Measurements from ENCODE around the gene IMPG2. TPM values are rescaled to one million over a fixed set of nuclear protein-coding genes. Genes with fewer than 3 reads are reported as not detected.

IMPG2 gene
- 0.23 and 0.35 TPM in 2 replicates for total RNA-seq (ENCODE audit: low replicate concordance)

DNA sequence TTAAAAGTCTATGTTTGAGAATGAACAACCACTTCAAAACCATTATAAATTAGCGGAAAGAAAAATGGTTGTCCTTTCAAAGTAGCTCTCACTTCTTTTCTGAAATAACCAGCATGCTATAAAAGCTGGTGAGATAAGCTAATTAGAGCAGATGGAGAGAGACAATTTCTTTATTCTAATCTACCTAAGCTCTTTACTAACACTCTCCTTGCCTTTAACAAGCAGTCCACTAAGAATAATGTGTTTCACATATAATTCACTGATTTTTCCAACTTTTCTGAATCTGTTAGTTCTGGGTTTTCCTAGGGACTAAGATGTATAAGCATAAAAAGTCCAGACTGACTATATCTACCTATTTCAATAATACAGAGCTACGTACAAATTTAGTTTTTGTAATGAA is at the start of gene IMPG2:
TSS of gene IMPG2 (minus strand) at position 101 of the 400 bp plus-strand sequence. CDS start 203 bp downstream, outside the sequence.

Other genes starting within 250 kb of the IMPG2 start
- gene SENP7, start 192.6 kb upstream of the IMPG2 start, total RNA-seq (ENCODE audit: low replicate concordance) = 7.5 and 9.8 TPM in 2 replicates
- gene TRMT10C, start 241.3 kb upstream of the IMPG2 start, total RNA-seq (ENCODE audit: low replicate concordance) = 5.3 and 17.8 TPM in 2 replicates